H9 (cell line): ENCODE measurements around the gene ADCY1. TPM values are rescaled to one million over a fixed set of nuclear protein-coding genes. Genes with fewer than 3 reads are reported as not detected.

Source experiments
- DNase-seq: peaks from one replicate; pipeline ENCODE4 v3.0.0-alpha.2; 2017
- H2AFZ ChIP-seq: one replicate; pipeline ENCODE4 v1.6.1; 2013; ENCODE audit warnings: mild to moderate bottlenecking, low read length, control low read depth, moderate library complexity
- H2AK5ac ChIP-seq: 2 replicates; pipeline ENCODE4 v1.6.1; 2013; ENCODE audit warnings: low read length, control low read depth, mixed read lengths; ENCODE audit not compliant: insufficient read length
- H2BK120ac ChIP-seq: one replicate; pipeline ENCODE4 v1.6.1; 2013; ENCODE audit warnings: low read depth, mild to moderate bottlenecking, low read length, control low read depth, inconsistent platforms; ENCODE audit not compliant: poor library complexity, severe bottlenecking
- H2BK12ac ChIP-seq: 2 replicates; pipeline ENCODE4 v1.6.1; 2013; ENCODE audit warnings: low read length, control low read depth, mixed read lengths, low read depth; ENCODE audit not compliant: insufficient read length
- H2BK15ac ChIP-seq: 2 replicates; pipeline ENCODE4 v1.6.1; 2013; ENCODE audit warnings: low read depth, low read length, control low read depth
- H2BK20ac ChIP-seq: one replicate; pipeline ENCODE4 v1.6.1; 2013; ENCODE audit warnings: low read depth, mild to moderate bottlenecking, low read length, control low read depth, inconsistent platforms; ENCODE audit not compliant: poor library complexity, severe bottlenecking
- H2BK5ac ChIP-seq: 2 replicates; pipeline ENCODE4 v1.6.1; 2013; ENCODE audit warnings: low read length, control low read depth, mixed read lengths; ENCODE audit not compliant: insufficient read length
- H3K14ac ChIP-seq: 2 replicates; pipeline ENCODE4 v1.6.1; 2013; ENCODE audit warnings: low read length, control low read depth; ENCODE audit not compliant: insufficient read depth
- H3K18ac ChIP-seq: 2 replicates; pipeline ENCODE4 v1.6.1; 2013; ENCODE audit warnings: low read depth, mild to moderate bottlenecking, mixed read lengths, low read length, control low read depth; ENCODE audit not compliant: insufficient read length
- H3K23ac ChIP-seq: 2 replicates; pipeline ENCODE4 v1.6.1; 2013; ENCODE audit warnings: low read length, control low read depth, mixed read lengths, low read depth; ENCODE audit not compliant: insufficient read length
- H3K23me2 ChIP-seq: 2 replicates; pipeline ENCODE4 v1.6.1; 2013; ENCODE audit warnings: low read depth, mild to moderate bottlenecking, mixed read lengths, low read length, control low read depth; ENCODE audit not compliant: insufficient read length, poor library complexity, severe bottlenecking
- H3K27ac ChIP-seq: 2 replicates; pipeline ENCODE4 v1.5.1; 2013; ENCODE audit warnings: low read length, control low read depth, mixed read lengths, low read depth; ENCODE audit not compliant: insufficient read length
- H3K27me3 ChIP-seq: 2 replicates; pipeline ENCODE4 v1.6.1; 2013; ENCODE audit warnings: low read length, control low read depth, inconsistent platforms; ENCODE audit not compliant: insufficient read depth
- H3K4ac ChIP-seq: 2 replicates; pipeline ENCODE4 v1.6.1; 2013; ENCODE audit warnings: low read depth, mild to moderate bottlenecking, control low read depth, inconsistent platforms, low read length, moderate library complexity
- H3K4me1 ChIP-seq: 2 replicates; pipeline ENCODE4 v1.6.1; 2013; ENCODE audit warnings: low read length, control low read depth, inconsistent platforms; ENCODE audit not compliant: insufficient read depth
- H3K4me2 ChIP-seq: 2 replicates; pipeline ENCODE4 v1.6.1; 2013; ENCODE audit warnings: low read length, control low read depth, mixed read lengths; ENCODE audit not compliant: insufficient read length, insufficient read depth
- H3K56ac ChIP-seq: 2 replicates; pipeline ENCODE4 v1.6.1; 2013; ENCODE audit warnings: low read depth, mild to moderate bottlenecking, mixed read lengths, low read length, control low read depth; ENCODE audit not compliant: insufficient read length
- H3K79me1 ChIP-seq: 2 replicates; pipeline ENCODE4 v1.6.1; 2013; ENCODE audit warnings: low read depth, mild to moderate bottlenecking, moderate library complexity, low read length, control low read depth, inconsistent platforms; ENCODE audit not compliant: insufficient read depth, poor library complexity, severe bottlenecking
- H3K79me2 ChIP-seq: 2 replicates; pipeline ENCODE4 v1.6.1; 2013; ENCODE audit warnings: low read length, control low read depth, inconsistent platforms; ENCODE audit not compliant: insufficient read depth
- H3K9ac ChIP-seq: 2 replicates; pipeline ENCODE4 v1.6.1; 2013; ENCODE audit warnings: low read length, control low read depth, mixed read lengths; ENCODE audit not compliant: insufficient read length; ENCODE audit errors: extremely low read depth
- H3K9me3 ChIP-seq: one replicate; pipeline ENCODE4 v1.6.1; 2013; ENCODE audit warnings: low read depth, low read length, inconsistent platforms; ENCODE audit not compliant: control insufficient read depth
- H3T11ph ChIP-seq: one replicate; pipeline ENCODE4 v1.6.1; 2013; ENCODE audit warnings: mild to moderate bottlenecking, low read length, control low read depth, inconsistent platforms
- H4K20me1 ChIP-seq: one replicate; pipeline ENCODE4 v1.6.1; 2013; ENCODE audit not compliant: control insufficient read depth, insufficient read length, insufficient read depth
- H4K5ac ChIP-seq: 2 replicates; pipeline ENCODE4 v1.6.1; 2013; ENCODE audit warnings: low read depth, mild to moderate bottlenecking, mixed read lengths, low read length, control low read depth; ENCODE audit not compliant: insufficient read length
- H4K8ac ChIP-seq: replicated peaks from 2 replicates; pipeline ENCODE4 v1.6.1; 2013; ENCODE audit warnings: low read length, control low read depth, mixed read lengths, low read depth; ENCODE audit not compliant: insufficient read length
- H4K91ac ChIP-seq: 2 replicates; pipeline ENCODE4 v1.6.1; 2013; ENCODE audit warnings: low read depth, mild to moderate bottlenecking, moderate library complexity, mixed read lengths, low read length, control low read depth; ENCODE audit not compliant: insufficient read length
- H3K27ac Mint-ChIP-seq, 3 experiments: 2 replicates in 2 of 3; 3 replicates in 1 of 3; pipeline ENCODE4 v1.8.0; 2020 to 2021; ENCODE audit warnings: mixed read lengths in 3 of 3, mild to moderate bottlenecking in 1 of 3, moderate library complexity in 1 of 3
- H3K27me3 Mint-ChIP-seq: 2 replicates; pipeline ENCODE4 v1.8.0; 2021; ENCODE audit warnings: low read depth, mild to moderate bottlenecking, moderate library complexity, mixed read lengths
- H3K36me3 Mint-ChIP-seq, 3 experiments: 2 replicates in 2 of 3; 3 replicates in 1 of 3; pipeline ENCODE4 v1.8.0; 2020 to 2021; ENCODE audit warnings: low read depth in 3 of 3, mixed read lengths in 3 of 3; ENCODE audit not compliant: insufficient read depth in 1 of 3
- H3K4me1 Mint-ChIP-seq, 2 experiments: 2 replicates each; pipeline ENCODE4 v1.8.0; 2020; ENCODE audit warnings: mixed read lengths in 2 of 2
- H3K4me3 Mint-ChIP-seq, 2 experiments: 2 replicates in 1 of 2; 3 replicates in 1 of 2; pipeline ENCODE4 v1.8.0; 2020 to 2021; ENCODE audit warnings: mild to moderate bottlenecking in 2 of 2, mixed read lengths in 2 of 2, moderate library complexity in 1 of 2
- H3K9me3 Mint-ChIP-seq, 2 experiments: 2 replicates in 1 of 2; 3 replicates in 1 of 2; pipeline ENCODE4 v1.8.0; 2020; ENCODE audit warnings: mild to moderate bottlenecking in 2 of 2, mixed read lengths in 2 of 2, moderate library complexity in 1 of 2
- WGBS: extraction: QIAGEN DNeasy Blood & Tissue Kit; methylation state at CpG from one replicate; pipeline ENCODE4 v1.1.7; 2013; ENCODE audit warnings: missing lambda C conversion rate, low lambda C conversion rate, mixed read lengths; ENCODE audit not compliant: insufficient read length; ENCODE audit errors: extremely low coverage; 5-methylcytosine and 5-hydroxymethylcytosine counted together
- total RNA-seq: library from RNA; stranded (reverse); gene quantifications from 2 replicates; pipeline ENCODE4 v1.2.1, GENCODE V29; 2021
- TF ChIP-seq, protein P1 (sequence below): fragments of 200-600 bp; sonication (generic); conservative IDR thresholded peaks from 3 replicates; pipeline ENCODE4 v1.8.0; 2021; ENCODE audit warnings: antibody characterized with exemption, mild to moderate bottlenecking

Gene ADCY1
- total RNA-seq, 1 experiment from 2014 or later = 21.6 TPM

DNA sequence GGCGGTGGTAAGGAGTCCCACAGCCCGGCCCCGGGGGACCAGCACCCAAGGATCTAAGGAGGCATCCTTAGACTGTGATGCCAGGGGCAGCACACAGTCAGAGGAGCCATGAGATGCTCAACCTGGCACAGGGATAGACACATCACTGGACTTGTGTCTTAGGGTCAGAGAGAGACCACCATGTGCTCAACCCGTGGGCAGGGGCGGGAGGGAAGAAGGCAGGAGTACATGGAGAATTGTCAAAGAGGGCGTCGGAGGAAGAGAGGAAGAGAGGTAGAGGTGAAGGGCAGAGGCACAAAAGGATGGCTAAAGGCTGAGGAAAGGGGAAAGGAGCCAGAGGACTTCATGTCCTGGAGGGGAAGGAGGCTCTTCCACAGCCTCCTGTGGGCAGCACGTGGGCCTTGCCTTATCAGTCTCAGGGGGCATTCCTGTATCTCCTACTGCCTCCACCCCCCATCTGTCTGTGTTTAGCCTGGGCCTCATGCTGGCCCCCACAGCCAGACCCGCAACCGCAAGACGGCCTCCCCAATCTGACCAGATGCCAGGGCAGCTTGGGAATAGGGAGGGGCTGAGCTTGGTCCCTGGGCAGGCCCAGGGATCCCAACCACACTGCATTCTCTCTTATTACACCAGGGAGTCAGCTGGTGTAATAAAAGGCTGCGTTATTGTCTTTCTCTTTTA lies 2.2 kb downstream of the ADCY1 start:
- H3K27me3 Mint-ChIP-seq = peaks cover 46% of the 10 kb centered on the region
- no peaks in the 10 kb centered on the region for H3K79me1 ChIP-seq
- no peak overlapping the region for H4K5ac ChIP-seq
- no peak overlapping the region for H3K23ac ChIP-seq
- H3K27ac Mint-ChIP-seq = no peak overlapping the region
- H2BK15ac ChIP-seq = no peak overlapping the region
- H3K9ac ChIP-seq = no peak overlapping the region
- H4K91ac ChIP-seq = no peak overlapping the region
- H3K4me1 ChIP-seq = peaks cover 4% of the 10 kb centered on the region; the same call in 1 of the 2 replicates
- no peak overlapping the region for H2BK20ac ChIP-seq
- DNase-seq = peak; percentile 14
- H4K20me1 ChIP-seq = no peaks in the 10 kb centered on the region
- TF ChIP-seq, protein P1, sequence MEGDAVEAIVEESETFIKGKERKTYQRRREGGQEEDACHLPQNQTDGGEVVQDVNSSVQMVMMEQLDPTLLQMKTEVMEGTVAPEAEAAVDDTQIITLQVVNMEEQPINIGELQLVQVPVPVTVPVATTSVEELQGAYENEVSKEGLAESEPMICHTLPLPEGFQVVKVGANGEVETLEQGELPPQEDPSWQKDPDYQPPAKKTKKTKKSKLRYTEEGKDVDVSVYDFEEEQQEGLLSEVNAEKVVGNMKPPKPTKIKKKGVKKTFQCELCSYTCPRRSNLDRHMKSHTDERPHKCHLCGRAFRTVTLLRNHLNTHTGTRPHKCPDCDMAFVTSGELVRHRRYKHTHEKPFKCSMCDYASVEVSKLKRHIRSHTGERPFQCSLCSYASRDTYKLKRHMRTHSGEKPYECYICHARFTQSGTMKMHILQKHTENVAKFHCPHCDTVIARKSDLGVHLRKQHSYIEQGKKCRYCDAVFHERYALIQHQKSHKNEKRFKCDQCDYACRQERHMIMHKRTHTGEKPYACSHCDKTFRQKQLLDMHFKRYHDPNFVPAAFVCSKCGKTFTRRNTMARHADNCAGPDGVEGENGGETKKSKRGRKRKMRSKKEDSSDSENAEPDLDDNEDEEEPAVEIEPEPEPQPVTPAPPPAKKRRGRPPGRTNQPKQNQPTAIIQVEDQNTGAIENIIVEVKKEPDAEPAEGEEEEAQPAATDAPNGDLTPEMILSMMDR = no peak
- H2BK12ac ChIP-seq = no peak overlapping the region
- no peak overlapping the region for H2BK120ac ChIP-seq
- no peak overlapping the region for H3K27ac ChIP-seq
- H3K36me3 Mint-ChIP-seq = no peaks in the 10 kb centered on the region; a peak in 1 of 7 replicates
- H3K4ac ChIP-seq = no peak overlapping the region
- H3K9me3 Mint-ChIP-seq = peaks cover 0 to 2% of the 10 kb centered on the region in 2 experiments; a peak in 1 of 5 replicates
- H3T11ph ChIP-seq = no peak overlapping the region
- no peak overlapping the region for H3K56ac ChIP-seq
- H3K9me3 ChIP-seq = no peaks in the 10 kb centered on the region
- H3K4me1 Mint-ChIP-seq = peaks cover 41 to 54% of the 10 kb centered on the region in 2 experiments
- no CpG with 5 or more reads among the region's 12 CpGs for WGBS
- no peak overlapping the region for H2AFZ ChIP-seq
- no peaks in the 10 kb centered on the region for H3K79me2 ChIP-seq
- H2AK5ac ChIP-seq = no peak overlapping the region
- H3K4me2 ChIP-seq = peak overlapping the region; percentile 92
- H3K4me3 Mint-ChIP-seq = peak overlapping the region; percentile 71 to 88
- H4K8ac ChIP-seq = no peak overlapping the region
- no peak overlapping the region for H3K18ac ChIP-seq
- H3K14ac ChIP-seq = no peak overlapping the region
- H3K27me3 ChIP-seq = peaks cover 25% of the 10 kb centered on the region; the same call in 1 of the 2 replicates
- H2BK5ac ChIP-seq = no peak overlapping the region
- H3K23me2 ChIP-seq = peaks cover 19% of the 10 kb centered on the region
